Stomach (tissue), 4 donors: ENCODE measurements around the gene PRELID2.

Experiments used
- CTCF ChIP-seq, 7 experiments: fragments of 450-650 bp in 4 of 7; fragments of 200-600 bp in 3 of 7; sonication (generic) in 3 of 7; IDR thresholded peaks; one replicate each; pipeline ENCODE4 v1.5.1; 2016 to 2019; ENCODE audit warnings: antibody characterized with exemption in 7 of 7, control low read depth in 2 of 7, mild to moderate bottlenecking in 1 of 7
- EP300 ChIP-seq: sonication (generic); formaldehyde crosslinking; IDR thresholded peaks from one replicate; pipeline ENCODE4 v1.6.1; 2017; ENCODE audit warnings: antibody characterized with exemption
- POLR2A ChIP-seq, 4 donors: fragments of 450-650 bp; IDR thresholded peaks; one replicate each; pipeline ENCODE4 v1.6.1; 2016; ENCODE audit warnings: antibody characterized with exemption in 4 of 4, control low read depth in 2 of 4, mild to moderate bottlenecking in 1 of 4, moderate library complexity in 1 of 4

GRCh38 chr5:145797336-145797735 is 37.8 kb downstream of the PRELID2 start:
- TF ChIP-seq CTCF (IDR thresholded peaks at IDR 0.05) (no peak), POLR2A (IDR thresholded peaks at IDR 0.05) (no peak), EP300 (no peak)
